Stomach (tissue), 9 donors: Measurements from ENCODE around the gene ITGAV. TPM values are rescaled to one million over a fixed set of nuclear protein-coding genes. Genes with fewer than 3 reads are reported as not detected.

ENCODE experiments used
- DNase-seq, 2 donors: peaks; one replicate each; pipeline versions ENCODE4 v3.0.0 to v3.0.0-alpha.2; 2013 to 2019
- H3K27ac ChIP-seq, 5 donors: fragments of 200-600 bp in 4 of 5; sonication (generic) in 4 of 5; one replicate each; pipeline ENCODE4 v1.5.1; 2013 to 2019; ENCODE audit warnings: mild to moderate bottlenecking in 1 of 5, moderate library complexity in 1 of 5
- H3K27me3 ChIP-seq, 3 donors: fragments of 200-600 bp; sonication (generic); one replicate each; pipeline ENCODE4 v1.5.1; 2017 to 2019; ENCODE audit warnings: mixed run types in 1 of 3
- H3K36me3 ChIP-seq, 4 donors: fragments of 200-600 bp; sonication (generic); 1 replicate in 3 of 4; 2 replicates in 1 of 4; pipeline ENCODE4 v1.5.1; 2016 to 2019
- H3K4me1 ChIP-seq, 4 donors: fragments of 200-600 bp; sonication (generic); one replicate each; pipeline ENCODE4 v1.5.1; 2016 to 2019
- H3K4me3 ChIP-seq, 4 donors: fragments of 200-600 bp; sonication (generic) in 3 of 4; one replicate each; pipeline ENCODE4 v1.5.1; 2016 to 2019; ENCODE audit warnings: mild to moderate bottlenecking in 1 of 4
- H3K9me3 ChIP-seq, 4 donors: fragments of 200-600 bp; sonication (generic); one replicate each; pipeline ENCODE4 v1.5.1; 2016 to 2019
- EP300 ChIP-seq: sonication (generic); formaldehyde crosslinking; IDR thresholded peaks from one replicate; pipeline ENCODE4 v1.6.1; 2017; ENCODE audit warnings: antibody characterized with exemption
- POLR2A ChIP-seq, 4 donors: fragments of 450-650 bp; IDR thresholded peaks; one replicate each; pipeline ENCODE4 v1.6.1; 2016; ENCODE audit warnings: antibody characterized with exemption in 4 of 4, control low read depth in 2 of 4, mild to moderate bottlenecking in 1 of 4, moderate library complexity in 1 of 4
- POLR2AphosphoS5 ChIP-seq, 3 donors: sonication (generic); formaldehyde crosslinking; IDR thresholded peaks; one replicate each; pipeline ENCODE4 v1.6.1; 2016; ENCODE audit warnings: antibody characterized with exemption in 3 of 3
- WGBS, 5 donors: extraction: QIAGEN DNeasy Blood & Tissue Kit in 3 of 5; methylation state at CpG; one replicate each; pipeline versions ENCODE4 v1.1.5 to v1.1.7; 2013 to 2018; 5-methylcytosine and 5-hydroxymethylcytosine counted together
- intact Hi-C: fragments of 100-400 bp; cut with DNase I; formaldehyde crosslinking; loops from one replicate; pipeline ENCODE4 v1.15.1; 2023; ENCODE audit warnings: low total_unique reads
- polyA plus RNA-seq, 3 donors: library from polyadenylated mRNA; stranded (reverse); fragments of 200-250 nt; gene quantifications; one replicate each; pipeline ENCODE4 v1.2.3, GENCODE V29; 2013
- total RNA-seq, 5 donors: library from RNA; depleted of rRNA; stranded (reverse); fragments of >200 nt; gene quantifications; one replicate each; pipeline versions ENCODE4 v1.1.0 to v1.2.3, GENCODE V29; 2014 to 2016
- TF ChIP-seq, protein P1 (sequence below), 7 experiments: fragments of 450-650 bp in 4 of 7; fragments of 200-600 bp in 3 of 7; sonication (generic) in 3 of 7; IDR thresholded peaks; one replicate each; pipeline ENCODE4 v1.5.1; 2016 to 2019; ENCODE audit warnings: antibody characterized with exemption in 7 of 7, control low read depth in 2 of 7, mild to moderate bottlenecking in 1 of 7
- donor health status: healthy with polysubstance abuse.
- donor health status: Bipolar disorder and iron deficiency.
- donor health status: healthy.

Gene ITGAV
- total and polyA plus RNA-seq, 8 donors: 7.8 to 393 (median 75.5) TPM

DNA sequence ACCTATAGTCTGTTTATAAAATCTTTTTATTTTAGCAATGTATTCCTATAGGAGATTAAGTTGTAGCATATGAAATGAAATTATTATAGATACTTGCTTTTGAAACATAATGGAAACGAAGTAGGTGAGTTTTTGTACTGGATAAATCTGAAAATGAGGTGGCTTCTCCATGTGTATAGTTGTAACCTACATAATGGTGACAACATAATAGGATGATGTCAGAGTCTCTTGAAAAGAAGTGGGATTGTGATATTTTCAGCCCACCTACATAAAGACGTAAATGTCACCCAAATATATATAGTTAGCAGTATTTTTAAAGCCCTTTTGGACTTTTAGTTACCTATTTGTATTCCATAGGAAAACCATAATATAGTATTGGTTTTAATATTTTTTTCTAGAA is 138.8 kb downstream of the ITGAV start:
- H3K9me3 ChIP-seq: no peaks in the 10 kb centered on the region
- no peak for DNase-seq
- H3K4me1 ChIP-seq: no peaks in the 10 kb centered on the region
- no peaks in the 10 kb centered on the region for H3K36me3 ChIP-seq
- no peak for TF ChIP-seq POLR2A (IDR thresholded peaks at IDR 0.05)
- TF ChIP-seq EP300: no peak
- TF ChIP-seq POLR2AphosphoS5 (IDR thresholded peaks at IDR 0.05): no peak
- TF ChIP-seq, protein P1, sequence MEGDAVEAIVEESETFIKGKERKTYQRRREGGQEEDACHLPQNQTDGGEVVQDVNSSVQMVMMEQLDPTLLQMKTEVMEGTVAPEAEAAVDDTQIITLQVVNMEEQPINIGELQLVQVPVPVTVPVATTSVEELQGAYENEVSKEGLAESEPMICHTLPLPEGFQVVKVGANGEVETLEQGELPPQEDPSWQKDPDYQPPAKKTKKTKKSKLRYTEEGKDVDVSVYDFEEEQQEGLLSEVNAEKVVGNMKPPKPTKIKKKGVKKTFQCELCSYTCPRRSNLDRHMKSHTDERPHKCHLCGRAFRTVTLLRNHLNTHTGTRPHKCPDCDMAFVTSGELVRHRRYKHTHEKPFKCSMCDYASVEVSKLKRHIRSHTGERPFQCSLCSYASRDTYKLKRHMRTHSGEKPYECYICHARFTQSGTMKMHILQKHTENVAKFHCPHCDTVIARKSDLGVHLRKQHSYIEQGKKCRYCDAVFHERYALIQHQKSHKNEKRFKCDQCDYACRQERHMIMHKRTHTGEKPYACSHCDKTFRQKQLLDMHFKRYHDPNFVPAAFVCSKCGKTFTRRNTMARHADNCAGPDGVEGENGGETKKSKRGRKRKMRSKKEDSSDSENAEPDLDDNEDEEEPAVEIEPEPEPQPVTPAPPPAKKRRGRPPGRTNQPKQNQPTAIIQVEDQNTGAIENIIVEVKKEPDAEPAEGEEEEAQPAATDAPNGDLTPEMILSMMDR (IDR thresholded peaks at IDR 0.05): no peak
- H3K27me3 ChIP-seq: no peaks in the 10 kb centered on the region
- 75 to 79% (median 79%) methylated on average over 2 of the region's 2 CpGs for WGBS, 5 donors
- H3K27ac ChIP-seq: no peak overlapping the region
- H3K4me3 ChIP-seq: no peak overlapping the region
- intact Hi-C loops: no loop called here

Other genes starting within 250 kb of the ITGAV start
- 100 to 1,000 TPM in 1 of 5 donors, 10 to 100 TPM in 4; 40.9 to 162 (median 46.1) TPM for gene ZC3H15, start 103.8 kb upstream of the ITGAV start, total RNA-seq
- gene ZC3H15, start 103.8 kb upstream of the ITGAV start, polyA plus RNA-seq: 10 to 100 TPM; 41.5 to 65.1 (median 45.7) TPM
- gene FAM171B, start 104.0 kb downstream of the ITGAV start, total RNA-seq: 10 to 100 TPM in 1 of 5 donors, 1 to 10 TPM in 2, under 1 TPM in 2; 0.87 to 19.5 (median 2.3) TPM
- 1 to 10 TPM in 2 of 3 donors, under 1 TPM in 1; 0.65 to 1.5 (median 1.1) TPM for gene FAM171B, start 104.0 kb downstream of the ITGAV start, polyA plus RNA-seq